ENCODE results near the gene SH3PXD2A. TPM values are rescaled to one million over a fixed set of nuclear protein-coding genes. Genes with fewer than 3 reads are reported as not detected.

Gene SH3PXD2A
- total RNA-seq, 4 donors from 2014 or later = 35.0 to 54.8 (median 45.4) TPM

DNA sequence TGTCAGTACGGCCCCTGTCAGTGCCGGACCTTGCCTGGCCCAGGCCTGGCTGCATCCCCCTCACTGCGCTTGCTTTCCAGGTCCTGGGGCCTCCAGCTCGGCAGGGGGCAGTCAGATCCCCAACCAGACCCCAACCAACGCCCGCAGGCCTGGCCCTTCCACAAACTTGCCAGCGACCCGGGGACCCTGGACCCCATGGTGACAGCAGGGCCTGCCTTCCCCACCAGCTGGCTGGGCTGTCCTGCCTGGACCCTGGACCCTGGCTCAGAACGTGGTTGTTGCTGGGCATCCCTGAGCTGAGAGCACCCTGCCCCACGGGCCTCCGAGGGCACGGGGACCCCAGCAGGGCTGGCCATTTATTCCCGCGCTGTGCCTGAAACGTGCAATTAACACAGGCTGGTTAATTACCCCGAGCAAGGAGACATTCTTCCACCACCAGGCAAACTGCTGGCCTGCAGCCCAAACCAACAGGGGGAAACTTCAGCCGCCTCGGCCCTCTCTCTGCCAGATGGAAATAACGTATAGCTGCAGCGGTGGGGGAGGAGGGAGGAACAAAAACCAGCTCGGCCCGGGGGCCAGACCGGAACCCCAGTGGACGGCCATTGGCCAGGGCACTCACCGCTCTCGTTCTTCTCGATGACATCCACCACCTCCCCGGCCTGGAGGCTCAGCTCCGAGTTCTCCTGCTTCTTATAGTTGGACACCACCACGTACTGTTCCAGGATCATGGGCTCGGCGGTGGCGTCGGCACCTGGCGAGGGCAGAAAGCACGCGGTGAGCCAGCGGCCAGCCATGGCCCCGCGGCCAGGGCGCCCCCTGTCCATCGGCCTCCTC is 194.8 kb downstream of the SH3PXD2A start:
- peak overlapping the region; percentile 30 for H3K4me3 ChIP-seq (ENCODE audit: low read depth, poor library complexity, severe bottlenecking)
- TF ChIP-seq CTCF (IDR thresholded peaks at IDR 0.05) (no peak), POLR2A (IDR thresholded peaks at IDR 0.05) (no peak)
- 31 to 40% methylated on average over 15 to 36 of the region's 42 CpGs for WGBS, 2 donors
- intact Hi-C loops (cut with DNase I; ENCODE audit: low total_unique reads) = no loop called here
- no peak for DNase-seq (ENCODE audit: low spot score in 2 of 2)

- intact Hi-C loops (cut with DNase I; ENCODE audit: low total_unique reads) = no loop called here
- peak in 1 of 2 donors; percentile 75 for DNase-seq (ENCODE audit: low spot score in 2 of 2)
- 30 to 53% methylated on average over 11 of the region's 11 CpGs for WGBS, 2 donors
- TF ChIP-seq CTCF (IDR thresholded peaks at IDR 0.05) (no peak), POLR2A (IDR thresholded peaks at IDR 0.05) (no peak)
- H3K4me3 ChIP-seq (ENCODE audit: low read depth, poor library complexity, severe bottlenecking) = peak overlapping the region; percentile 30
These were observed 195.6 kb downstream of the SH3PXD2A start for GRCh38 chr10:103659674-103660363.

GRCh38 chr10:103658049-103658577 is 197.3 kb downstream of the SH3PXD2A start:
- no peak for TF ChIP-seq POLR2A (IDR thresholded peaks at IDR 0.05)
- TF ChIP-seq CTCF (IDR thresholded peaks at IDR 0.05) = no peak
- H3K4me3 ChIP-seq (ENCODE audit: low read depth, poor library complexity, severe bottlenecking) = no peak overlapping the region
- intact Hi-C loops (cut with DNase I; ENCODE audit: low total_unique reads) = no loop called here
- 75 to 84% methylated on average over 4 of the region's 4 CpGs for WGBS, 2 donors
- no peak for DNase-seq (ENCODE audit: low spot score in 2 of 2)

GRCh38 chr10:103657061-103657591 is 198.2 kb downstream of the SH3PXD2A start:
- TF ChIP-seq CTCF (IDR thresholded peaks at IDR 0.05) = no peak
- no peak for TF ChIP-seq POLR2A (IDR thresholded peaks at IDR 0.05)
- no peak overlapping the region for H3K4me3 ChIP-seq (ENCODE audit: low read depth, poor library complexity, severe bottlenecking)
- WGBS, 2 donors = 95 to 96% methylated on average over 4 of the region's 4 CpGs
- intact Hi-C loops (cut with DNase I; ENCODE audit: low total_unique reads) = no loop called here
- DNase-seq (ENCODE audit: low spot score in 2 of 2) = no peak

DNA sequence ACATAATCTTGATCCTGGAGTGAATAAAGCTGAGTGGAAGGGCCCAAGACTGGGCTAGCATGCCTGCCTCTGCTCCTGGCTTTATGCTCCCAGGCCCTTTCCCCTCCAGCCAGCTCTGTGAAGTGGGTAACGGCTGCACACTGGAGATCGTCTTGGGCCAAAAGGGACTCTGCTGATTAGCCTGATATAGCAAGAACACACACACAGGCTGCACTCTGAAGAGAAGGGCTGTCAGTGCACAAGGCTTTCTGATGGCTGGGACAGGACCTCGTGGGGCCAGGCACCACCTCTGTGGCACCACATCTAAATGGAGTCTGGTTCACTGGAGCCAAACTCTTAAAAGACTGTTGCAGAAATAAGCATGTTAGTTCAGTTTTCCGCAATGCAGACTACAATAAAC is 200.5 kb downstream of the SH3PXD2A start:
- intact Hi-C loops (cut with DNase I; ENCODE audit: low total_unique reads) = no loop called here
- DNase-seq (ENCODE audit: low spot score in 2 of 2) = no peak
- H3K4me3 ChIP-seq (ENCODE audit: low read depth, poor library complexity, severe bottlenecking) = no peak overlapping the region
- no peak for TF ChIP-seq POLR2A (IDR thresholded peaks at IDR 0.05)
- 78% methylated on average over 4 of the region's 4 CpGs for WGBS, 2 donors

DNA sequence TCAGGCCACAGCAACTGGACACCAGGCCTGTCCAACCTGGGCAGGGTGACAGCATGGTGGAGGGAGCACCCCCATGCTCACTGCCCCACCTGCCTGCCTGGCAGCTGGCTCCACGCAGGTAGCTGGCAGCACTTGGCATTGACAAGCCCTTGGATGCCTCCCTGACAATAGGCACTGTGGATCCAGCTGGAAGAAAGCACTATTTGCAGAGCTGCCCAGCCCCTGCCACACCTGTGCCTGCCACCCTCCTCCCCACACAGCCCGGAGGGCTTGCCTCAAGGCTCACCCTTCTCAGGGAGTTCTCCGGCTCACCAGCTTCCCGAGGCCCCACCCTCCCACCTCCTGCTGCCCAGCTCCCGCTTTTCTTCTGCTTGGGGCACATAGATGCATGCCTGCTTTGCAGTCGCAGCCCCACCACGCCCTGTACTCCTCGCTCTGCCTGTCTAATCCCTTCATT is 201.8 kb downstream of the SH3PXD2A start:
- DNase-seq (ENCODE audit: low spot score in 2 of 2) = no peak
- H3K4me3 ChIP-seq (ENCODE audit: low read depth, poor library complexity, severe bottlenecking) = no peak overlapping the region
- no peak for TF ChIP-seq POLR2A (IDR thresholded peaks at IDR 0.05)
- TF ChIP-seq CTCF (IDR thresholded peaks at IDR 0.05) = no peak
- WGBS, 2 donors = 39 to 55% methylated on average over 8 of the region's 8 CpGs
- intact Hi-C loops (cut with DNase I; ENCODE audit: low total_unique reads) = no loop called here
